Esophagus (tissue), 2 donors: ENCODE data around the gene RAB11FIP3. TPM values are rescaled to one million over a fixed set of nuclear protein-coding genes. Genes with fewer than 3 reads are reported as not detected.
"Not testable (repeated sequence)": the region's sequence is repeated elsewhere in the genome, so short reads cannot be mapped to it uniquely, and the experiment has no call there.

Experiments
- H3K27ac ChIP-seq, 2 donors: one replicate each; pipeline ENCODE4 v1.5.1; 2013; ENCODE audit warnings: low read depth in 2 of 2, mild to moderate bottlenecking in 2 of 2, inconsistent platforms in 1 of 2, low read length in 1 of 2, moderate library complexity in 1 of 2
- H3K27me3 ChIP-seq, 2 donors: one replicate each; pipeline ENCODE4 v1.6.1; 2013; ENCODE audit warnings: low read length in 2 of 2, control low read depth in 1 of 2, mild to moderate bottlenecking in 1 of 2; ENCODE audit not compliant: insufficient read depth in 2 of 2, control insufficient read depth in 1 of 2
- H3K36me3 ChIP-seq, 2 donors: one replicate each; pipeline ENCODE4 v1.6.1; 2013; ENCODE audit warnings: low read length in 1 of 2; ENCODE audit not compliant: control insufficient read depth in 2 of 2, insufficient read depth in 2 of 2
- H3K4me1 ChIP-seq, 2 donors: one replicate each; pipeline ENCODE4 v1.6.1; 2013; ENCODE audit warnings: low read length in 1 of 2; ENCODE audit not compliant: control insufficient read depth in 2 of 2, insufficient read depth in 2 of 2
- H3K4me3 ChIP-seq, 2 donors: one replicate each; pipeline ENCODE4 v1.5.1; 2013; ENCODE audit warnings: low read length in 2 of 2, mild to moderate bottlenecking in 2 of 2, low read depth in 1 of 2, moderate library complexity in 1 of 2
- H3K9me3 ChIP-seq, 2 donors: one replicate each; pipeline ENCODE4 v1.6.1; 2013; ENCODE audit warnings: mild to moderate bottlenecking in 2 of 2, low read depth in 1 of 2, low read length in 1 of 2, moderate library complexity in 1 of 2; ENCODE audit not compliant: control insufficient read depth in 2 of 2, insufficient read depth in 1 of 2
- WGBS, 2 donors: extraction: QIAGEN DNeasy Blood & Tissue Kit; methylation state at CpG; one replicate each; pipeline ENCODE4 v1.1.7; 2013; 5-methylcytosine and 5-hydroxymethylcytosine counted together
- polyA plus RNA-seq, 2 donors: library from polyadenylated mRNA; stranded (reverse); fragments of 200-250 nt; gene quantifications; one replicate each; pipeline ENCODE4 v1.2.3, GENCODE V29; 2013
- donor health status: healthy with polysubstance abuse.
- donor health status: Bipolar disorder and iron deficiency.

The RAB11FIP3 gene
- polyA plus RNA-seq, 2 donors, result 9.1 to 10.6 TPM

- no peak overlapping the region for H3K27ac ChIP-seq
- no peaks in the 10 kb centered on the region for H3K27me3 ChIP-seq
- H3K4me3 ChIP-seq, result peak overlapping the region; percentile 61 to 70
- WGBS, 2 donors, result 63 to 75% methylated on average over 27 of the region's 27 CpGs
- H3K9me3 ChIP-seq, result no peaks in the 10 kb centered on the region
- H3K36me3 ChIP-seq, result peaks cover 0 to 25% of the 10 kb centered on the region in 2 donors
- peaks cover 0 to 19% of the 10 kb centered on the region in 2 donors for H3K4me1 ChIP-seq
Observed at GRCh38 chr16:379961-380761, 45.3 kb upstream of the RAB11FIP3 start.

GRCh38 chr16:380762-381011 is 44.8 kb upstream of the RAB11FIP3 start:
- Histone ChIP-seq H3K4me3 (peak overlapping the region; percentile 61 to 70), H3K4me1 (peaks cover 0 to 19% of the 10 kb centered on the region in 2 donors), H3K27me3 (no peaks in the 10 kb centered on the region), H3K9me3 (no peaks in the 10 kb centered on the region), H3K36me3 (peaks cover 0 to 25% of the 10 kb centered on the region in 2 donors), H3K27ac (no peak overlapping the region)
- 4 to 10% methylated on average over 12 of the region's 12 CpGs for WGBS, 2 donors

DNA sequence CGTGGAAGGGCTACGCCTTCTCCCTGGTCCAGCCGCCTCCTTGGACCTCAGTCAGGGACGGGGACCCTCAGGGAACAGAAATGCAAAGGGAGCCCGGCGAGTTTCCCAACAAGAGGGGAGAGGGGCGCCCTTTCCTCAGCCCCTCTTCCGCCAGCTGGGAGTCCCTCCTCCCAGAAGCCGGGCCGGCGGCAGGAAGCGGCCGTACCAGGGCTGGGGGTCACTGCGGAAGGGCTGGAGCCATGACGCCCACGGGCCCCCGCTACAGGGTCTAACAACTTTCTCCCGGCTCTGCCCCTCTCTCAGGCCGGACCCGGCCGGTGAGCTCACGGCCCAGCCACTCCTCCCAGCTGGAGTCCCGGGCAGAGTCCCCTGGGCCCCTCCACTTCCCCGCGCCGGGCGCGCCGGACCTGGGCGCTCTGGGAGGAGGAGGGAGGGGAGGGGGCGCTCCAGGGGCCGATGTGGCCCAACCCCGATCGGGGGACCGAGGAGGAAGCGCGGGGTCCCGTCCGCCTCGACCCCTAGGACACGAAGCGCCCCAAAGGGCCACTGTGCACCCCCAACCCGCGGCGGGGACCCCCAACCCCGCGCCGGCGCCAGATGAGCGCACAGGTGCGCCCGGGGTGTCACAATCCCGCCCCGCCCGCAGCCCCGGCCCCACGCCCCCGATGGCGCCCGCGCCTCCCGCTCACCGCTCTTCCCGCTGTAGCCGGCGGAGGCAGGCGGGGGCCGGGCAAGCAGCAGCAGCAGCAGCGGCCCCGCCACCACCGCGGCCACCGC is 44.2 kb upstream of the RAB11FIP3 start:
- Histone ChIP-seq H3K4me1 (peaks cover 0 to 19% of the 10 kb centered on the region in 2 donors), H3K4me3 (peak overlapping the region; percentile 61 to 70), H3K27ac (peak overlapping the region; percentile 45 to 82), H3K36me3 (peaks cover 0 to 20% of the 10 kb centered on the region in 2 donors), H3K9me3 (no peaks in the 10 kb centered on the region), H3K27me3 (no peaks in the 10 kb centered on the region)
- WGBS, 2 donors, result 1% methylated on average over 49 to 73 of the region's 73 CpGs

GRCh38 chr16:381789-382717 is 43.4 kb upstream of the RAB11FIP3 start, which contains the start of gene PGAP6:
PGAP6 (minus strand) TSS chr16:381978; CDS start chr16:381821, 157 bp downstream.
- peak within 1 kb of the TSS; percentile 67 to 70 for H3K4me3 ChIP-seq
- H3K4me1 ChIP-seq, result peaks cover 0 to 19% of the 10 kb centered on the region in 2 donors
- WGBS, 2 donors, result 1% methylated on average over 60 to 123 of the region's 123 CpGs
- H3K9me3 ChIP-seq, result no peaks in the 10 kb centered on the region
- H3K27ac ChIP-seq, result peak within 1 kb of the TSS; percentile 70 to 82
- H3K36me3 ChIP-seq, result peaks cover 0 to 12% of the 10 kb centered on the region in 2 donors
- no peaks in the 10 kb centered on the region for H3K27me3 ChIP-seq

DNA sequence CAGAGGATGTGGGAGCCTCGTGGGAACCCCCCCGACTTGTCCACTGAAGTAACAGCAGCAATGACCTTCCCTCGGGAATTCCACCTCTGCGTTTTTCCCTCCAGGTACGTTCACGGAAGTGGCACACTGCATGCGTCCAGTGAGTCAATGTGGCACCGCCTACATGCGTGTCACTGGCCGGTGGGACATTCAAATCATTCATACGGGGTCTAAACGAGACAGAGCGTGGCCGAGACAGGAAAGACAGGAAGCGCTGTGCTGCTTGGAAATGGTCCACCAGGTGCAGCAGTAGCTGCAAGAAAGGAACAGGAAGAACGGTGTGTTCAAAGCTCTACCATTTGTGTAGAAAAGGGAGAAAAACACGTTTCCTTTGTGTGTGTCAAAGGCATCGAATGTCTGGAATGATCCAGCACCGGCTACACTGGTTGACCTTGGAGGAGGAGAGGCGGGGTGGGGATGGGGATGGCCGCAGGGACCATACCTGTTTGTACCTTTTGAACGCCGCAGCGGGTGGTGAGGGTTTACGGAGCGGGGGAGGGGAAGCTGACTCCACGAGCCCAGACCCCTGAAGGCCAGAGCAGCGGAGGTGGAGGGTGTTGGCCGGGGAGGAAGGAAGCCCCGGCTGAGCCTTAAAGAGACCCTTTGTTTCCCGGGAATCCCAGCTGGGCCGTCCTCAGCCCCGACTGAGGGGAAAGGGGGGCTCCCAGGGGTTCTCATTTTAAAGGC is 42.0 kb upstream of the RAB11FIP3 start:
- 23% methylated on average over 33 of the region's 33 CpGs for WGBS, 2 donors
- Histone ChIP-seq H3K27ac (peak overlapping the region; percentile 68 to 94), H3K27me3 (no peaks in the 10 kb centered on the region), H3K4me3 (peak overlapping the region; percentile 1 to 70), H3K4me1 (peaks cover 0 to 16% of the 10 kb centered on the region in 2 donors), H3K36me3 (peaks cover 0 to 4% of the 10 kb centered on the region in 2 donors), H3K9me3 (no peaks in the 10 kb centered on the region)

DNA sequence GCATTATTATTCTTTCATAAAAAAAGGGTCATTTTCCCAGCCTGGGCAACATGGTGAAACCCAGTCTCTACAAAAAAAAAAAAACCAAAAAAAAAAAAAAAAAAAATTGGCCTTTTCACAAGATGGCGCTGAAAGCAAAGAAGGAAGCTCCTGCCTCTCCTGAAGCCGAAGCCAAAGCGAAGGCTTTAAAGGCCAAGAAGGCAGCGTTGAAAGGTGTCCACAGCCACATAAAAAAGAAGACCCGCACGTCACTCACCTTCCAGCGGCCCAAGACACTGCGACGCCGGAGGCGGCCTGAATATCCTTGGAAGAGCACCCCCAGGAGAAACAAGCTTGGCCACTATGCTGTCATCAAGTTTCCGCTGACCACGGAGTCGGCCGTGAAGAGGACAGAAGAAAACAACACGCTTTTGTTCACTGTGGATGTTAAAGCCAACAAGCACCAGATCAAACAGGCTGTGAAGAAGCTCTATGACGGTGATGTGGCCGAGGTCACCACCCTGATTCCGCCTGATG is 38.8 kb upstream of the RAB11FIP3 start:
- WGBS, 2 donors, result 77 to 80% methylated on average over 19 of the region's 19 CpGs
- Histone ChIP-seq H3K36me3 (no peaks in the 10 kb centered on the region), H3K4me3 (no peak overlapping the region), H3K4me1 (peaks cover 0 to 2% of the 10 kb centered on the region in 2 donors), H3K9me3 (peaks cover 0 to under 1% of the 10 kb centered on the region in 2 donors), H3K27ac (no peak overlapping the region), H3K27me3 (no peaks in the 10 kb centered on the region)

- not testable (repeated sequence) for H3K4me3 ChIP-seq, H3K4me1 ChIP-seq, H3K27me3 ChIP-seq, H3K9me3 ChIP-seq, H3K36me3 ChIP-seq, H3K27ac ChIP-seq
- 39 to 47% methylated on average over 20 of the region's 20 CpGs for WGBS, 2 donors
Observed at GRCh38 chr16:387761-388666, 37.4 kb upstream of the RAB11FIP3 start.

DNA sequence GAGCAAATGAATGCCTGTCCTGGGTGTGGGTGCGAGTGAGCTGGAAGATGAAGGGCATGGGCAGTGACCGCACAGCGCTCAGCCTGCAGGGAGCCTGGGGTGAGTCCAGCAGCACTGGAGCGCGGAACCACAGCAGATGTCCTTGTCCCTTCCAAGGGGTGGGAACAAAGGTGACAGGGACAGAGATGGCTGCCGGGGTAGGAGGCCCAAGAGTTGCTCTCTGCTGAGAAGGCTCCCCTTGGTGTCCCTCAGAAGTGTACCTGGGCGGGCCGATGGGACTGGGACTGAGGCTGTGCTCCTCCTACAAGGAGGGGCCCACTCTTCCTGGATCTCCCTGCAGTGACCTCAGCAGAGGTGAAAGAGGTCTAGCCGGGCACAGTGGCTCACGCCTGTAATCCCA is 36.1 kb upstream of the RAB11FIP3 start:
- 81 to 83% methylated on average over 10 of the region's 10 CpGs for WGBS, 2 donors
- H3K9me3 ChIP-seq, result peaks cover 0 to 4% of the 10 kb centered on the region in 2 donors
- no peaks in the 10 kb centered on the region for H3K36me3 ChIP-seq
- H3K27ac ChIP-seq, result no peak overlapping the region
- H3K4me3 ChIP-seq, result no peak overlapping the region
- no peaks in the 10 kb centered on the region for H3K4me1 ChIP-seq
- H3K27me3 ChIP-seq, result no peaks in the 10 kb centered on the region
